Prostate gland (tissue), 2 donors: ENCODE results near the gene ZBTB45.

Experiments
- POLR2A ChIP-seq: fragments of 450-650 bp; IDR thresholded peaks from one replicate; pipeline ENCODE4 v1.6.1; 2016; ENCODE audit warnings: antibody characterized with exemption, mild to moderate bottlenecking
- TF ChIP-seq, protein P1 (sequence below), 4 experiments: fragments of 200-600 bp in 2 of 4; fragments of 450-650 bp in 2 of 4; sonication (generic) in 2 of 4; IDR thresholded peaks; 1 replicate in 3 of 4; 2 replicates in 1 of 4; pipeline ENCODE4 v1.5.1; 2016 to 2019; ENCODE audit warnings: antibody characterized with exemption in 4 of 4, mild to moderate bottlenecking in 2 of 4, moderate library complexity in 2 of 4

DNA sequence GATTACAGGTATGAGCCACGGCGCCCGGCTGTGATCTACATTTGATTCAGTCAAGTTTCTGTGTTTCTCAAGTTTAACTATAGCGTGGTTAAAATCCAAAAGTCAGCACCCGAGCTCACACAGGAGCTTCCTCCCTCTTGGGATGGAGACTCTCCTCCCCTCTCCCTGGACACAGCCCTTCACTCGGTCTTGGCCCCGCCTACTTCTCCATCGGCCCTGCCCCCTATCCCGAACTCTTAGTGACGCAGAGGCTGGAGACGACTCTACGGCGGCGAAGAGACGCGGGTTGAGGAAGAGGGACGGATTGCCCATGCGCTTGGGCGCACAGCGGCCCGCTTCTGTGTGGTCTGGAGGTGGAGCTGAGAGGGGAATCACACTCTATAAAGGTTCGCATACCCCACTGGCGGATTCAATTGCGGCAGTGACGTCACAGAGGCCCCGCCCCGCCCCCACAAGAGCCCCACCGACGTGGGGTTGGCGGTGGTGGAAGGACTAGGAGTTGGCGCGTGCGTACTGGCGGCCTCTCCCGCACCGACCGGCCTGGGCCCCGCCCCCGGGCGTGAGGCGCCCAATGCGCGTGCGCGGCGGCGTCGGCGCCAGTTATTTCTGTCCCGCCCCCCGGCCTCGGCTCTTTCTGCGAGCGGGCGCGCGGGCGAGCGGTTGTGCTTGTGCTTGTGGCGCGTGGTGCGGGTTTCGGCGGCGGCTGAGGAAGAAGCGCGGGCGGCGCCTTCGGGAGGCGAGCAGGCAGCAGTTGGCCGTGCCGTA lies 24.4 kb upstream of the ZBTB45 start, which contains the start of gene TRIM28:
- TF ChIP-seq, protein P1, sequence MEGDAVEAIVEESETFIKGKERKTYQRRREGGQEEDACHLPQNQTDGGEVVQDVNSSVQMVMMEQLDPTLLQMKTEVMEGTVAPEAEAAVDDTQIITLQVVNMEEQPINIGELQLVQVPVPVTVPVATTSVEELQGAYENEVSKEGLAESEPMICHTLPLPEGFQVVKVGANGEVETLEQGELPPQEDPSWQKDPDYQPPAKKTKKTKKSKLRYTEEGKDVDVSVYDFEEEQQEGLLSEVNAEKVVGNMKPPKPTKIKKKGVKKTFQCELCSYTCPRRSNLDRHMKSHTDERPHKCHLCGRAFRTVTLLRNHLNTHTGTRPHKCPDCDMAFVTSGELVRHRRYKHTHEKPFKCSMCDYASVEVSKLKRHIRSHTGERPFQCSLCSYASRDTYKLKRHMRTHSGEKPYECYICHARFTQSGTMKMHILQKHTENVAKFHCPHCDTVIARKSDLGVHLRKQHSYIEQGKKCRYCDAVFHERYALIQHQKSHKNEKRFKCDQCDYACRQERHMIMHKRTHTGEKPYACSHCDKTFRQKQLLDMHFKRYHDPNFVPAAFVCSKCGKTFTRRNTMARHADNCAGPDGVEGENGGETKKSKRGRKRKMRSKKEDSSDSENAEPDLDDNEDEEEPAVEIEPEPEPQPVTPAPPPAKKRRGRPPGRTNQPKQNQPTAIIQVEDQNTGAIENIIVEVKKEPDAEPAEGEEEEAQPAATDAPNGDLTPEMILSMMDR (IDR thresholded peaks at IDR 0.05): peak in 1 of 4 experiments; percentile 1
- peak; percentile 97 for TF ChIP-seq POLR2A
